HG03439 (cell line): ENCODE measurements around the gene MAGEA6.
"Not testable (repeated sequence)": the region's sequence is repeated elsewhere in the genome, so short reads cannot be mapped to it uniquely, and the experiment has no call there.

Experiments
- ATAC-seq: cut with Tn5 transposase; IDR thresholded peaks from one replicate; pipeline ENCODE4 v1.9.1; 2021; ENCODE audit warnings: mild to moderate bottlenecking, moderate library complexity; ENCODE audit not compliant: unreplicated experiment

Gene MAGEA6

GRCh38 chrX:152769549-152770289, at the start of gene MAGEA6:
MAGEA6 (minus strand) TSS chrX:152769689; CDS start chrX:152767650, 2,039 bp downstream.
- not testable (repeated sequence) for ATAC-seq

GRCh38 chrX:152819266-152819665, 49.8 kb upstream of the MAGEA6 start:
- ATAC-seq = no peak

GRCh38 chrX:152818356-152818755, 48.9 kb upstream of the MAGEA6 start:
- ATAC-seq = no peak

GRCh38 chrX:152817078-152817764, 47.7 kb upstream of the MAGEA6 start:
- no peak for ATAC-seq

GRCh38 chrX:152814048-152814447, 44.6 kb upstream of the MAGEA6 start:
- no peak for ATAC-seq

- no peak for ATAC-seq
These were observed 43.7 kb upstream of the MAGEA6 start for GRCh38 chrX:152813206-152813605.

- ATAC-seq = no peak
These were observed 40.9 kb upstream of the MAGEA6 start for GRCh38 chrX:152810403-152810802.

- no peak for ATAC-seq
These were observed 36.5 kb upstream of the MAGEA6 start for GRCh38 chrX:152806035-152806434.

GRCh38 chrX:152798945-152799344, 29.5 kb upstream of the MAGEA6 start:
- no peak for ATAC-seq

- ATAC-seq = peak; percentile 71
These were observed 17.6 kb upstream of the MAGEA6 start for GRCh38 chrX:152787062-152787461.

- not testable (repeated sequence) for ATAC-seq
These were observed 2.9 kb downstream of the MAGEA6 start for GRCh38 chrX:152766562-152766961.

- not testable (repeated sequence) for ATAC-seq
These were observed 7.9 kb downstream of the MAGEA6 start for GRCh38 chrX:152761582-152761981.

- not testable (repeated sequence) for ATAC-seq
These were observed 9.9 kb downstream of the MAGEA6 start for GRCh38 chrX:152759544-152759943.

GRCh38 chrX:152758918-152759317, 10.6 kb downstream of the MAGEA6 start, which contains the start of gene CSAG3:
CSAG3 (plus strand) TSS chrX:152759218.
- ATAC-seq = not testable (repeated sequence)

- ATAC-seq = not testable (repeated sequence)
These were observed 14.6 kb downstream of the MAGEA6 start for GRCh38 chrX:152754871-152755270.

- ATAC-seq = not testable (repeated sequence)
These were observed 15.5 kb downstream of the MAGEA6 start, which contains the start of gene MAGEA2 for GRCh38 chrX:152753686-152754650. MAGEA2 (minus strand) TSS chrX:152753842; CDS start chrX:152751363, 2,479 bp downstream.

- ATAC-seq = no peak
These were observed 30.9 kb downstream of the MAGEA6 start for GRCh38 chrX:152738560-152738959.

- ATAC-seq = not testable (repeated sequence)
These were observed 33.0 kb downstream of the MAGEA6 start for GRCh38 chrX:152736528-152736927.

GRCh38 chrX:152735860-152736511, 33.5 kb downstream of the MAGEA6 start:
- no peak for ATAC-seq

- no peak for ATAC-seq
These were observed 34.4 kb downstream of the MAGEA6 start for GRCh38 chrX:152735101-152735500.
